SK-N-SH (cell line): Measurements from ENCODE around the gene STRN3. TPM values are rescaled to one million over a fixed set of nuclear protein-coding genes. Genes with fewer than 3 reads are reported as not detected.

Experiments used
- CTCF ChIA-PET: fragments of 300-600, 350-600 bp; formaldehyde crosslinking; extraction: SDS; loops from one replicate; lab custom pipeline; 2021; lab: Yijun Ruan, JAX
- POLR2A ChIA-PET: fragments of 350-600 bp; sonication (Branson Sonifier 250); formaldehyde crosslinking; extraction: SDS; loops from one replicate; lab custom pipeline; 2020; ENCODE audit warnings: antibody characterized with exemption, inconsistent platforms; lab: Yijun Ruan, JAX
- DNase-seq: peaks from one replicate; pipeline ENCODE4 v3.0.0; 2012
- H2AFZ ChIP-seq: fragments of 200-600 bp; sonication (generic); 2 replicates; pipeline ENCODE4 v1.8.1; 2016; ENCODE audit warnings: antibody characterized with exemption, mild to moderate bottlenecking, low read depth
- H3F3A ChIP-seq: fragments of 200-600 bp; sonication (generic); replicated peaks from 2 replicates; pipeline ENCODE3; 2016; ENCODE audit warnings: antibody characterized with exemption, mild to moderate bottlenecking; ENCODE audit not compliant: insufficient read depth
- H3K27ac ChIP-seq, 2 experiments: fragments of 200-500 bp in 1 of 2; fragments of 200-600 bp in 1 of 2; sonication (Bioruptor generic) in 1 of 2; sonication (generic), shearing (Covaris generic) in 1 of 2; 2 replicates each; pipeline versions ENCODE4 v1.5.1 to v1.6.1; 2014 to 2016; ENCODE audit warnings: low read depth in 2 of 2, inconsistent platforms in 1 of 2, low read length in 1 of 2, mild to moderate bottlenecking in 1 of 2, mixed read lengths in 1 of 2
- H3K27me3 ChIP-seq: fragments of 200-600 bp; sonication (generic), shearing (Covaris generic); 2 replicates; pipeline ENCODE4 v1.6.1; 2016; ENCODE audit warnings: mixed run types; ENCODE audit not compliant: insufficient read depth
- H3K36me3 ChIP-seq, 2 experiments: fragments of 200-500 bp in 1 of 2; fragments of 200-600 bp in 1 of 2; sonication (Bioruptor generic) in 1 of 2; sonication (generic) in 1 of 2; replicated peaks in 1 of 2; 2 replicates each; pipeline versions ENCODE3 to v1.5.1; 2014 to 2016; ENCODE audit warnings: low read length in 1 of 2, mild to moderate bottlenecking in 1 of 2; ENCODE audit not compliant: insufficient read depth in 2 of 2, control insufficient read depth in 1 of 2
- H3K4me1 ChIP-seq, 2 experiments: fragments of 200-500 bp in 1 of 2; fragments of 200-600 bp in 1 of 2; sonication (Bioruptor generic) in 1 of 2; sonication (generic), shearing (Covaris generic) in 1 of 2; 2 replicates each; pipeline versions ENCODE4 v1.5.1 to v1.6.1; 2014 to 2016; ENCODE audit warnings: low read depth in 1 of 2, low read length in 1 of 2, mixed run types in 1 of 2; ENCODE audit not compliant: insufficient read depth in 2 of 2, control insufficient read depth in 1 of 2
- H3K4me2 ChIP-seq: fragments of 200-600 bp; sonication (generic), shearing (Covaris generic); 2 replicates; pipeline ENCODE4 v1.6.1; 2017; ENCODE audit warnings: mixed run types
- H3K4me3 ChIP-seq, 2 experiments: fragments of 200-500 bp in 1 of 2; fragments of 200-600 bp in 1 of 2; sonication (Bioruptor generic) in 1 of 2; sonication (generic), shearing (Covaris generic) in 1 of 2; 2 replicates each; pipeline versions ENCODE4 v1.5.1 to v1.8.1; 2014 to 2016; ENCODE audit warnings: low read depth in 2 of 2, inconsistent platforms in 1 of 2, low read length in 1 of 2, mild to moderate bottlenecking in 1 of 2, mixed read lengths in 1 of 2, moderate library complexity in 1 of 2
- H3K79me2 ChIP-seq: fragments of 200-600 bp; sonication (generic); 2 replicates; pipeline ENCODE4 v1.8.1; 2017; ENCODE audit warnings: mild to moderate bottlenecking; ENCODE audit not compliant: insufficient read depth
- H3K9ac ChIP-seq: fragments of 200-600 bp; sonication (generic); 2 replicates; pipeline ENCODE4 v1.6.1; 2017; ENCODE audit warnings: mixed run types
- H3K9me2 ChIP-seq: fragments of 200-600 bp; sonication (generic); 2 replicates; pipeline ENCODE4 v1.6.1; 2017; ENCODE audit warnings: mixed run types
- H3K9me3 ChIP-seq: fragments of 200-600 bp; sonication (generic); 2 replicates; pipeline ENCODE4 v1.6.1; 2017; ENCODE audit warnings: mixed run types, mild to moderate bottlenecking, moderate library complexity
- H4K20me1 ChIP-seq: fragments of 200-600 bp; sonication (generic); 2 replicates; pipeline ENCODE4 v1.6.1; 2017; ENCODE audit warnings: mild to moderate bottlenecking, mixed run types; ENCODE audit not compliant: insufficient read depth
- EP300 ChIP-seq, 2 experiments: IDR thresholded peaks; 2 replicates each; pipeline versions ENCODE4 v1.4.0 to v1.6.1; 2012; ENCODE audit warnings: borderline replicate concordance in 1 of 2, low read depth in 1 of 2, low read length in 1 of 2
- RCOR1 ChIP-seq: fragments of 150-350 bp; IDR thresholded peaks from 2 replicates; pipeline ENCODE4 v1.6.1; 2017; ENCODE audit warnings: antibody characterized with exemption, low read length
- RXRA ChIP-seq: IDR thresholded peaks from 2 replicates; pipeline ENCODE4 v1.4.0; 2012; ENCODE audit warnings: low read depth, mild to moderate bottlenecking, borderline replicate concordance
- SMC3 ChIP-seq: IDR thresholded peaks from 2 replicates; pipeline ENCODE4 v1.6.1; 2012; ENCODE audit warnings: low read depth, low read length, improper control_type of control experiment
- TAF1 ChIP-seq: IDR thresholded peaks from 2 replicates; pipeline ENCODE4 v1.6.1; 2012; ENCODE audit warnings: low read depth, mild to moderate bottlenecking, low read length, moderate library complexity, borderline replicate concordance
- TCF12 ChIP-seq: IDR thresholded peaks from 2 replicates; pipeline ENCODE4 v1.4.0; 2012
- USF2 ChIP-seq: fragments of 150-350 bp; IDR thresholded peaks from 2 replicates; pipeline ENCODE4 v1.6.1; 2017; ENCODE audit warnings: antibody characterized with exemption, low read length, low read depth, borderline replicate concordance
- WGBS: methylation state at CpG from one replicate; pipeline ENCODE4 v1.1.6; 2017; ENCODE audit warnings: low lambda C conversion rate; 5-methylcytosine and 5-hydroxymethylcytosine counted together
- polyA plus RNA-seq, 3 experiments: library from polyadenylated mRNA; depleted of rRNA; stranded (reverse); fragments of >200 nt; gene quantifications; 2 replicates each; pipeline ENCODE4 v1.2.3, GENCODE V29; 2012
- TF ChIP-seq, protein P1 (sequence below): IDR thresholded peaks from 2 replicates; pipeline ENCODE4 v1.6.1; 2012; ENCODE audit warnings: mild to moderate bottlenecking, low read depth, low read length, moderate library complexity

The STRN3 gene
- polyA plus RNA-seq, 1 of the 3 experiments (the other 2 are of a cell fraction) = 7.2 TPM

DNA sequence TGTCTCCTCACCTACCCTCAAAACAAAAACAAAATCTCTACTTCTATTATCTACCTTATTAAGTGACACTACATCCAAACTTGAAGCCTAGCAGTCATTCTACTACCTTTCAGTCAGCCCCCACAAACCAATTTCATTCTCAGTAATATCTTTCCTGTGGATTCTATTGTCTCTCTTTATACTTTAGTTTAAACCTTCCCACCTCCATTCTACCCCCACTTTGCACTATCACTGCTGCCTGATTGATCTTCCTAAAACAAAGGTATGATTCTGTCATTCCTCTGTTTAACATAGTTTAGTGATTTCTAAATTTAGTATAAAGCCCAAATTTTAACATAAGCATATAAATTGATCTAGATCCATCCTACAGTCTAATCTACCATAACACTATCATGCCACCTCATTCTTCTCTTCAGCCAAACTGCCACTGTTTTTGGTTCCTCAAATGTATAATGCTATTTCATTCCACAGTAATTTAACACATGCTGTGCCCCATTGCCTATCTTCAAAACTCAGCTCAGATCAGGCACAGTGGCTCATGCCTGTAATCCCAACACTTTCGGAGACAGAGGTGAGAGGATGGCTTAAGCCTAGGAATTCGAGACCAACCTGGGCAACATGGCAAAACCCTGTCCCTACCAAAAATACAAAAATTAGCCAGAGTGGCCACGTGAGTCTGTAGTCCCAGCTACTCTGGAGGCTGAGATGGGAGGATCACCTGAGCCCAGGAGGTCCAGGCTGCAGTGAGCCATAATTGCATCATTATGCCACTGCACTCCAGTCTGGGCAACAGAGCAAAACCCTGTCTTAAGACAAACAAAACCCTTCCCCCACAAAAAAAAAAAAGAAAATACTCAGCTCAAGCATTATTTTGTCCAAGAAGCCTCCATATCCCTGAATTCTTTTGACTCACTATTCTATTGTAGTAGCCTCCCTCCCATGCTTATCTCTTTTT, 3.1 kb upstream of the STRN3 start:
- no peaks in the 10 kb centered on the region for H3K27me3 ChIP-seq
- H2AFZ ChIP-seq = no peak overlapping the region
- H3K4me3 ChIP-seq = no peak overlapping the region
- peaks cover 31% of the 10 kb centered on the region for H3F3A ChIP-seq
- H3K9me3 ChIP-seq = no peaks in the 10 kb centered on the region
- H3K4me1 ChIP-seq = peaks cover 0 to 5% of the 10 kb centered on the region in 2 experiments; a peak in 2 of 4 replicates
- CTCF ChIA-PET = interaction anchor here (1.0 kb wide), 1 partner anchor 9 kb away, joined by 3 read pairs; no protein-coding TSS in a partner anchor
- no peak overlapping the region for H3K27ac ChIP-seq
- no peak for DNase-seq
- POLR2A ChIA-PET = no interaction called here
- no peaks in the 10 kb centered on the region for H3K36me3 ChIP-seq
- H3K79me2 ChIP-seq = peaks cover 44% of the 10 kb centered on the region
- 100% methylated on average over 3 of the region's 3 CpGs for WGBS
- H3K4me2 ChIP-seq = no peak overlapping the region
- H3K9ac ChIP-seq = no peak overlapping the region
- TF ChIP-seq RXRA = no peak
- no peak for TF ChIP-seq TAF1
- H4K20me1 ChIP-seq = peaks cover 7% of the 10 kb centered on the region
- no peaks in the 10 kb centered on the region for H3K9me2 ChIP-seq

- ChIA-PET POLR2A (no interaction called here), CTCF (no interaction called here)
- Histone ChIP-seq H3K4me1 (peaks cover 9 to 13% of the 10 kb centered on the region in 2 experiments; a peak in 3 of 4 replicates), H4K20me1 (peaks cover 21% of the 10 kb centered on the region), H3K4me2 (peak overlapping the region; percentile 88), H3F3A (peaks cover 17% of the 10 kb centered on the region), H3K36me3 (peaks cover under 1% of the 10 kb centered on the region in 2 experiments), H3K79me2 (peaks cover 58% of the 10 kb centered on the region), H3K9me2 (no peaks in the 10 kb centered on the region), H3K9me3 (no peaks in the 10 kb centered on the region), H3K27me3 (no peaks in the 10 kb centered on the region), H3K27ac (peak overlapping the region in 1 of 2 experiments; percentile 98; a peak in 2 of 4 replicates), H3K9ac (peak overlapping the region; percentile 99; the same call in 1 of the 2 replicates), H2AFZ (peak overlapping the region; percentile 89), H3K4me3 (peak overlapping the region; percentile 73 to 96; a peak in 3 of 4 replicates)
- peak; percentile 61 for TF ChIP-seq TCF12
- TF ChIP-seq USF2 = no peak
- 0 out of 4 replicates have a peak, but pooled peaks of 1 of the 2 experiments have one; percentile 16 for TF ChIP-seq EP300 (IDR thresholded peaks at IDR 0.05; ENCODE audit: borderline replicate concordance in 1 of 2, low read depth in 1 of 2, low read length in 1 of 2)
- no peak for TF ChIP-seq SMC3
- TF ChIP-seq, protein P1, sequence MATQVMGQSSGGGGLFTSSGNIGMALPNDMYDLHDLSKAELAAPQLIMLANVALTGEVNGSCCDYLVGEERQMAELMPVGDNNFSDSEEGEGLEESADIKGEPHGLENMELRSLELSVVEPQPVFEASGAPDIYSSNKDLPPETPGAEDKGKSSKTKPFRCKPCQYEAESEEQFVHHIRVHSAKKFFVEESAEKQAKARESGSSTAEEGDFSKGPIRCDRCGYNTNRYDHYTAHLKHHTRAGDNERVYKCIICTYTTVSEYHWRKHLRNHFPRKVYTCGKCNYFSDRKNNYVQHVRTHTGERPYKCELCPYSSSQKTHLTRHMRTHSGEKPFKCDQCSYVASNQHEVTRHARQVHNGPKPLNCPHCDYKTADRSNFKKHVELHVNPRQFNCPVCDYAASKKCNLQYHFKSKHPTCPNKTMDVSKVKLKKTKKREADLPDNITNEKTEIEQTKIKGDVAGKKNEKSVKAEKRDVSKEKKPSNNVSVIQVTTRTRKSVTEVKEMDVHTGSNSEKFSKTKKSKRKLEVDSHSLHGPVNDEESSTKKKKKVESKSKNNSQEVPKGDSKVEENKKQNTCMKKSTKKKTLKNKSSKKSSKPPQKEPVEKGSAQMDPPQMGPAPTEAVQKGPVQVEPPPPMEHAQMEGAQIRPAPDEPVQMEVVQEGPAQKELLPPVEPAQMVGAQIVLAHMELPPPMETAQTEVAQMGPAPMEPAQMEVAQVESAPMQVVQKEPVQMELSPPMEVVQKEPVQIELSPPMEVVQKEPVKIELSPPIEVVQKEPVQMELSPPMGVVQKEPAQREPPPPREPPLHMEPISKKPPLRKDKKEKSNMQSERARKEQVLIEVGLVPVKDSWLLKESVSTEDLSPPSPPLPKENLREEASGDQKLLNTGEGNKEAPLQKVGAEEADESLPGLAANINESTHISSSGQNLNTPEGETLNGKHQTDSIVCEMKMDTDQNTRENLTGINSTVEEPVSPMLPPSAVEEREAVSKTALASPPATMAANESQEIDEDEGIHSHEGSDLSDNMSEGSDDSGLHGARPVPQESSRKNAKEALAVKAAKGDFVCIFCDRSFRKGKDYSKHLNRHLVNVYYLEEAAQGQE = no peak
- TF ChIP-seq RCOR1 = no peak
- 23% methylated on average over 1 of the region's 1 CpG for WGBS
- peak; percentile 32 for DNase-seq
Measured at GRCh38 chr14:31027847-31028246, 1.7 kb upstream of the STRN3 start.
